AG04450 (cell line): ENCODE measurements around the gene SMOC1. TPM values are rescaled to one million over a fixed set of nuclear protein-coding genes. Genes with fewer than 3 reads are reported as not detected.

Experiments
- CTCF ChIA-PET: fragments of 300-600, 350-600 bp; formaldehyde crosslinking; extraction: SDS; loops from one replicate; lab custom pipeline; 2022; ENCODE audit warnings: antibody characterized with exemption, inconsistent platforms; lab: Charles Lee
- POLR2A ChIA-PET: fragments of 350-600 bp; formaldehyde crosslinking; extraction: SDS; loops from one replicate; lab custom pipeline; 2021; ENCODE audit warnings: antibody characterized with exemption, inconsistent platforms; lab: Yijun Ruan, JAX
- DNase-seq: peaks from one replicate; pipeline ENCODE4 v3.0.0-alpha.2; 2011; ENCODE audit warnings: low read depth, low spot score
- H3K27ac ChIP-seq: one replicate; pipeline ENCODE4 v1.5.1; 2012; ENCODE audit warnings: low read depth, low read length, control low read depth
- H3K27me3 ChIP-seq: one replicate; pipeline ENCODE4 v1.6.0; 2012; ENCODE audit warnings: low read length; ENCODE audit not compliant: control insufficient read depth, insufficient read depth
- H3K4me3 ChIP-seq: 2 replicates; pipeline ENCODE4 v1.5.1; 2011; ENCODE audit warnings: mild to moderate bottlenecking, low read depth, low read length, control low read depth
- H3K9me3 ChIP-seq: 2 replicates; pipeline ENCODE4 v1.5.1; 2012; ENCODE audit warnings: low read length; ENCODE audit not compliant: control insufficient read depth, insufficient read depth
- polyA plus RNA-seq: library from polyadenylated mRNA; depleted of rRNA; stranded (reverse); fragments of >200 nt; gene quantifications from 2 replicates; pipeline ENCODE4 v1.2.3, GENCODE V29; 2011
- TF ChIP-seq, protein P1 (sequence below): IDR thresholded peaks from 2 replicates; pipeline ENCODE4 v1.5.1; 2011; ENCODE audit warnings: low read depth, low read length, control low read depth, inconsistent platforms

Gene SMOC1
- polyA plus RNA-seq, 1 experiment: 19.2 TPM

GRCh38 chr14:69973846-69974245, 94.6 kb downstream of the SMOC1 start:
- TF ChIP-seq, protein P1, sequence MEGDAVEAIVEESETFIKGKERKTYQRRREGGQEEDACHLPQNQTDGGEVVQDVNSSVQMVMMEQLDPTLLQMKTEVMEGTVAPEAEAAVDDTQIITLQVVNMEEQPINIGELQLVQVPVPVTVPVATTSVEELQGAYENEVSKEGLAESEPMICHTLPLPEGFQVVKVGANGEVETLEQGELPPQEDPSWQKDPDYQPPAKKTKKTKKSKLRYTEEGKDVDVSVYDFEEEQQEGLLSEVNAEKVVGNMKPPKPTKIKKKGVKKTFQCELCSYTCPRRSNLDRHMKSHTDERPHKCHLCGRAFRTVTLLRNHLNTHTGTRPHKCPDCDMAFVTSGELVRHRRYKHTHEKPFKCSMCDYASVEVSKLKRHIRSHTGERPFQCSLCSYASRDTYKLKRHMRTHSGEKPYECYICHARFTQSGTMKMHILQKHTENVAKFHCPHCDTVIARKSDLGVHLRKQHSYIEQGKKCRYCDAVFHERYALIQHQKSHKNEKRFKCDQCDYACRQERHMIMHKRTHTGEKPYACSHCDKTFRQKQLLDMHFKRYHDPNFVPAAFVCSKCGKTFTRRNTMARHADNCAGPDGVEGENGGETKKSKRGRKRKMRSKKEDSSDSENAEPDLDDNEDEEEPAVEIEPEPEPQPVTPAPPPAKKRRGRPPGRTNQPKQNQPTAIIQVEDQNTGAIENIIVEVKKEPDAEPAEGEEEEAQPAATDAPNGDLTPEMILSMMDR: no peak
- POLR2A ChIA-PET: no interaction called here
- CTCF ChIA-PET: no interaction called here
- no peaks in the 10 kb centered on the region for H3K9me3 ChIP-seq
- no peak overlapping the region for H3K4me3 ChIP-seq
- no peak for DNase-seq
- no peak overlapping the region for H3K27ac ChIP-seq
- no peaks in the 10 kb centered on the region for H3K27me3 ChIP-seq

DNA sequence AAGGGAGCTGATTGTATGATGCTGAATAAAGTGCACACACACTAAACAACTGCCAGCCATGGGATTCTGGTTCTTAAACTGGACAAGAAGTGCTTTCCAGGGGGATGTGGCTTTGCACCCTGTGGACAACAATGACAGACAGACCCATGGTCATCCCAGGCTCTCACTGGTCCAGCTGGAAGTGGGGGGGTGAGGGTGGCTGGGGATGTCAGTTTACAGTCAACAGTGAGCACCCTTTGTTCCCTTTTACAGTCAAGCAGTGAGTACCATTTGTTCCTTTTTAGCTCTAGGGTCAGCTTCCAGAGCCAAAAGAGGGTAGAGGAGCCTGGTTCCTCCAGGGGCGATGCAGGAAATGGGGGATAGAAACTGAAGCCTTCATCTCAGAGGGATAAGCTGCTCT, 100.7 kb downstream of the SMOC1 start:
- ChIA-PET POLR2A (no interaction called here), CTCF (no interaction called here)
- no peak overlapping the region for H3K27ac ChIP-seq
- TF ChIP-seq, protein P1: no peak
- no peak for DNase-seq
- H3K9me3 ChIP-seq: no peaks in the 10 kb centered on the region
- H3K27me3 ChIP-seq: no peaks in the 10 kb centered on the region
- no peak overlapping the region for H3K4me3 ChIP-seq

DNA sequence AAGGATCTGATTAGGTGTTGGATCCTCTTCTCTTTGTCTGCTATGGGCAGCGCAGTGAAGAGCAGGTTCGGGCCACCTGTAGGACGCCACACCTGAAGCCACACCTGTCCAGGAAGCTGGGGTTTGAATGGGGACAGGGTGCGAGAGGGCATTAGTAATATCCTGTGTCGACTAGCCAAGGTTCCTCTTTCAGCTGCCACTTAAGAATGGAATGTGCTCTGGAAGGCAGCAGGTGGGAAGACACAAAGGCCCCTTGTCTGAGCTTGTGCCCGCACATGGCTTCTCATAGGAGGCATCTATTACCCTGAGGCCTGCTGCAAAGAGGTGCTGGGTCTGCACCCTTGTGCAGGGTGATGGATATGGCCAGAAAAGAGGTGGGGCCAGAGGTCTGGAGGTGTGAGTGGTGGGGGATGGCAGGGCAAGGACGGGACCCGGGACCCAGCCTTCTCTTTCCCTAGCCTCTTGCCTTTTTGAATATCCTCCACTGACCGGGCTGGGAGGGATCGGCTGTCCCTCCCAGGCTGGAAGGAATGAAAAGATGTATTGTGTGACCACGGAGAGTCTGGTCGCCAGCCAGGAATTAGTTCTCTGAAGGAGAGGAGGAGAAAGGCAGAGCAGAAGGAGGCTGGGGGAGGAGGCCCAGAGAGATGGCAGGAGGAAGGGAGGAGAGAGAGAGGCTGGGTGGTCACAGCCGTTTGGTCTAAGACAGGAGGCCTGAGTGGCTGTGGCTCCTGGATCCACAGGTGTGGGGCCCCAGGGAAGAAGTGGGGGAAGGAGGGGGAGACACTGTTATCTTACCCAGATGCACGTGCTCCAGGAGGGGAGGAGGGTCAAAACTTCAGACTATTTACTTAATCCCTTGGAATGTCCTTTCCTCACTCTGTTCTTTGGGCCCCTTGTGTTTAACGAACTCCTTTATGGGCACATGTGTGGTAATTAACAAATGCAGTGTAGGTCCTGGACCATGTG, 101.5 kb downstream of the SMOC1 start:
- Histone ChIP-seq H3K4me3 (no peak overlapping the region), H3K9me3 (no peaks in the 10 kb centered on the region), H3K27ac (no peak overlapping the region), H3K27me3 (no peaks in the 10 kb centered on the region)
- TF ChIP-seq, protein P1: no peak
- POLR2A ChIA-PET: no interaction called here
- no peak for DNase-seq
- CTCF ChIA-PET: interaction anchor here (1.5 kb wide), 1 partner anchor 103 kb away, joined by 4 read pairs; no protein-coding TSS in a partner anchor

DNA sequence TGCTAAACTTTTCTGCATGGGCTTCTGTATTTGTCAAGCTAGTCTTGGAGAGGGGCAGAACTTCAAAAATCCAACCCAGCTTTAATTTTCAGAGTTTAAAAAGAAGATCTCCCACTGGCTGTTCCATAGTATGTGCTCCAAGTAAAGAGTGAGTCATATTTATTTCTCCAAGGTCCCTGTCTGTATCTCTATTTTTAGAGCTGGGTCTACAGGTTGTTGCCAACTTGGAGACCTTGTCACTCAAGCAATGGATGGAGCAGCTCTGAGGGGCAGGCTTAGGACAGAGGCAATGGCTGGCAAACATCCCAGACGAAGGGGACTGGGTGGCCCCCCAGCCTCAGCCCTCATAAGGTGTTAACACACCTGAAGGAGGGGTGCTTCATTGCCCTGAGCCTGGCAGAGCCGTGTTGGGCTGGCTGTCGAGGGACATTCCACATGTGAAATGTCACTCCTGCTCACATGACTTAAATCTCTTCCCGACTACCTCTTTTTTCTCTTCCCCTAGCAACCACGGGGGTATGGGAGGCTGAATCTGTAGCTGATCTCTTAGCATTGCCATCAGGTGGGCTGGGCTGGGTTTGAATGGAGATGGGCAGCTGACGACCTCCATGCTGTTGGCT, 103.1 kb downstream of the SMOC1 start:
- CTCF ChIA-PET: interaction anchor here (0.9 to 1.5 kb wide), 4 partner anchors 14 to 105 kb away, joined by 3 to 5 read pairs (median 4); no protein-coding TSS in a partner anchor
- no peaks in the 10 kb centered on the region for H3K9me3 ChIP-seq

More for the DNA sequence above, 103.1 kb downstream of the SMOC1 start:
- Histone ChIP-seq H3K4me3 (no peak overlapping the region), H3K27me3 (no peaks in the 10 kb centered on the region), H3K27ac (no peak overlapping the region)
- DNase-seq: no peak
- POLR2A ChIA-PET: no interaction called here
- TF ChIP-seq, protein P1: no peak
